HL-60/S4 treated with retinoic acid at 250 ng/mL for 4 days and 3 days (cell line): ENCODE results near the gene LTF.

Source experiments
- in situ Hi-C: fragments of 300-500 bp; cut with MboI; formaldehyde crosslinking; loops from 2 replicates; pipeline ENCODE4 v1.7.0; 2022; ENCODE audit warnings: low sequenced_read_pairs

Gene LTF

DNA sequence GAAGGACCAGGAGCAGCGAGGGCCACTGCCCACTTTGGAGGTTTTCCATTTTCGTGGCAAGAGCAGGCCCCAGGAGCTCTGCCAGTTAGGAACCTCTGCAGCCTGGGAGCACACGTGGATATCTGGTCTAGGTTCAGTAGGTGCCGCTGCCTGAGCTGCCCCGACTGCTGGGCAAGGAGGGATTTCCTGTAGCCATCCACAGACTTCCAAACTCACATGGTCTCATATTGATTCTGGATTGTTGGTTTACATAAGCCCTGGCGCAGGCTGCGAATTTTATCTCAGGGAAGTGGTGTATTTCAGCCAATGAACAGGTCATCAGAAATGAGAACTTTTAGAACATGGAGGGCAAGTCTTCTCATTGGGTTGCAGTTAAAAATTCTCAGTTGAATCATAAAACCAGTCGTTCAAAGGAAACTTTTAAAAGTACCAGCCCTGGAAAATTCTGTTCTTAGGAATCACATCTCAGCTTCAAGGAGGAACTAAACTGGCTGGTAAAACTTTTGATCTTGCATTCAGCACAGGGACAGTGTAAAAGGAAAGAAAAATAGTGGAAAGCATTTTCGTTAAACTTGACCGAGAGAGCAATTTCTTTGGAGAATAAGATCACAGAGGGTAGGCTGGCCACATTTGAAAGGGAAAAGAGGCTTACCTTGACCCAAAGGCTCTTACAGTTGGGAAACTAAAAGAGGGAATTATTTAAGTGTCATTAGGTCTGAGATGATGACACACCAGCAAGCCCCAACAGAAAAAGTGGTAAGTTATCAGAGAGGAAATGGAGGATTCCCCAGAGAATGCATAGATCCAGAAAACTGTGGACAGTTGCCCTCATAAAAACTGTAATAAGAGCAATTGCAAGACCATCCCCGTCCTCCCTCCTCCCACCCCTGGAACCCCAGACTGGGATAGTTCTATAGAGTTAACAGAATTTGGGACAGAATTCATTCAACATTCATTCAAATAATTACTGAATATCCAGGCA is 26.7 kb upstream of the LTF start:
- in situ Hi-C loops: no loop called here

DNA sequence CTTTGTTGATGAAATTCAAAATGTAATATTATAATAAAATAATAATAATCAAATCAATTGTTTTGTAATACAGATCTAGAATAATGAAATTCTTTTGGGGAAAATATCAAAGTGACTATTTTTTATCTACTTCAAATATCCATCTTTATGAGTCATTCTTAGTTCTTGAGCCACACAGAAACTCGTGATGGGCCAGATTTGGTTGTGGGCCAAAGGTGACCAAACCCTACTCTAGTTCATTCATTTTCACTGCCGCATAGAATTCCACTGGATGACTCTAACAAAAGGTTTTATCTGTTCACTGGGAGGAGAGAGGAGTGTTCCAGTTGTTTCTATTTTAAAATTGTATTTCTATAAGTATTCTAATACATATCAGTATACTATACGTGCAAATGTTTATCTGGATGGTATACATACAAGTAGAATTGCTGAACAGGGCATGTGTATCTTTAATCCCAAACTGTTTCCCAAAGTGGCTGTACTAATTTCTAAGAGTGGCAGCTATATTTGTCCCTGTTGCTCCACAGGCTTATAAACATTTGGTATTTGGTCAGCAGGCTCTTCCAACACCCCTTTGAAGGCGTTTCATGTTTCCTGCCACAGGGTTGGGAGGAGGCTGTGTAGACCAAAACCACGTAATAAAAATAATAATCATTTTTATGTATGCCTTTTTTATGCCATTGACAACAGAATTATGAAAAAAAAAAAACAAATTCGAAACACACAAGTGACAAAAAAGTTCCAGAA is 25.8 kb upstream of the LTF start:
- in situ Hi-C loops: no loop called here

GRCh38 chr3:46489875-46490274 is 25.2 kb upstream of the LTF start:
- in situ Hi-C loops: no loop called here

DNA sequence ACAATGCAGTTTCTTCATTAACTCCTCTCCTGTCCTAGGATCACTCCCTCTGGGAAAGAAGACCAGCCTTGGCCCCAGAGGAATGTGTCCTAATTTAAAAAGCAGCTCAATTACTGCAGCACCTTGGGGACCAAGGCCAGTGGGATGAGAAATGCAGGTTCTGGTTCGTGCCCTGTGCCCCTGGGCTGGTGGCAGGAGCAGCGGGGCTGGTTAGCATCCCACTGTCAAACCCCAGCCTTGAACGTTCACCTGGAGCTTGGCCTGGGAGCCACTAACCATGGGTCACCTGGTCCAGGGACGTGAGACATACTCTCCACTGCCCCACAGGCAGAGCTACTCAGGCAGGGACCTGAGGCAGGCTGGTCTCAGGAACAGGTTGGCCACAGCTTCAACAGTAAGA is 24.7 kb upstream of the LTF start:
- in situ Hi-C loops: no loop called here

- in situ Hi-C loops: no loop called here
Observed at GRCh38 chr3:46488735-46489361, 24.1 kb upstream of the LTF start.

DNA sequence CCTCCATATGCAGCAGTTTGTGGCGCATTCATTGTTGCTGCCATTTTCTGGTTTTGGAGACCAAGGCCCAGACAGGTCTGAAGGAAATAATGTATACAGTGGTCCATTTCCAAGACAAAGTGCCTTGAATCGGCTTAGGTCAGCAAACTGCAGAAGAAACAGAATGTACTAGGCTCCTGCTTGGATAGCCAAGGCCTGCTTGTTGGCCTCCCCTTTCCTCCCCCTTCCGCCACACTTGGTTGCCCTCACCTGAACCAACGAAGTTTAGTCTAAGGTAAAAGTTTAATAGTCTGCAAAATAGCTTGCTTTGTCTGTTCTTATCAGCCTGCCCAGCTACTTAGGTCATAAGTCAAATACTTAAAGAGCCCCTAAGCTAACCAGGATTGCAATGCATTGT is 21.1 kb upstream of the LTF start:
- in situ Hi-C loops: no loop called here

- in situ Hi-C loops: no loop called here
Observed at GRCh38 chr3:46484911-46485778, 20.4 kb upstream of the LTF start.

- in situ Hi-C loops: no loop called here
Observed at GRCh38 chr3:46484388-46484787, 19.7 kb upstream of the LTF start.

DNA sequence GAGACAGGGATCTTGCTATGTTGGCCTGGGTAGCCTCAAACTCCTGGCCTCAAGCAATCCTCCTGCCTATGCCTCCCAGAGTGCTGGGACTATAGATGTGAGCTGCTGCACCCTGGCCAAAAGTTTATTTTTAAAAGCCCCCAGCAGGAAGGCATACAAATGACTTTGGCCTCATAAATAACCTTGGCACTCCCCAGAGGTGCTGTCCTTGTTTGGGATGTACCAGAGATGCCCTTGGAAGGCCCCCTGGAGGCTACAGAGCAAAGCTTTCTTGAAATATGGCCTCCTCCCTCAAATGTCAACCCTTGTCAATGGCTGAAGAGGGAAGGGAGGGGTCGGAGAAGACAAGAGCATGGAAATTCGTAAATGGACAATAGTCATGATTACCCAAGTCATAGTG is 19.1 kb upstream of the LTF start:
- in situ Hi-C loops: no loop called here

- in situ Hi-C loops: no loop called here
Observed at GRCh38 chr3:46482632-46483350, 18.1 kb upstream of the LTF start.

DNA sequence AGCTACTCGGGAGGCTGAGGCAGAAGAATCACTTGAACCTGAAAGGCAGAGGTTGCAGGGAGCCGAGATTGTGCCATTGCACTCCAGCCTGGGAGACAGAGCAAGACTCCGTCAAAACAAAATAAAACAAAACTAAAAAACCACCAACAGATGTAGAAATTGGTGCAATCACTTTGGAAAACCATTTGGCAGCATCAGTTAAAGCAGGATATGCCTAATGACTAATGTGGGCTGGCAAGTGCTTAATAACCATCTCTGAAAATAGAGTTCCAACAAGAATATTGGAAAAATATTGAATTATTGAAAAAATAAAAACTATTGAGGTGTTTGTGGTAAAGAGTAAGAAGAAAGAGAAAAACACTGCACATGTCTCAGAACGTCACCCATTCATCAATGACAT is 16.9 kb upstream of the LTF start:
- in situ Hi-C loops: no loop called here

DNA sequence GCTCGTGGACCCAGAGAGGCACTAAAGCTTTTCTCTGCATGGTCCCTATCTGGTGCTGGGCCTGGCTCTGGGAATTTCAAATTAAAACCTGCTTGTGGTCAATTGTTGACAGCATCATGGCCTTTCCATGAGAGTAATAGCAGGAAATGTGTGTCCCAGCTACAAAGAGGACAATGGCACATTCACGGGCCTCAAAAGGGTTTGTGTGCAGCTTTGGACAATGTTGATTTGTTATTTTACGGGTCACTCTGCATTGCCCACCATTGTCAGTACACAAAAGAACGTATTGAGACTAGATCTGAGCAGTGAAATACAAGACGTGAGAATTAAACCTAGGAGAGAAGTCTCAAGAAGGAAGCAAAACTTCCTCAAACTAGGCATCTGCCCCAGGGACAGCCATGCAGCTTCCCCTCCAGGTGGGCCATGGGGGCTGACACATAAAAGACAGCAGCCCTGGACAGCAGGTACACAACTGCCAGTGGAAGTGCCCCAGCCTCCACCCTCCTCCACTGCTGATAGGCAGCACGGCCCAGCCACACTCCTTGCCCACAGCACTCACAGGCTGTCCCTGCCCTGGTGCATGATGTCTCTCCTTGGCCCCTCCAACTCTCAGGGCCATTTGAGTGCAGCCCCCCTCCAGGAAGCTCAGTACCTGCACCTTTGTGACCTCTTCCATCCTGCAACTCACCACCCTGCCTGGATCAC is 15.9 kb upstream of the LTF start:
- in situ Hi-C loops: no loop called here

DNA sequence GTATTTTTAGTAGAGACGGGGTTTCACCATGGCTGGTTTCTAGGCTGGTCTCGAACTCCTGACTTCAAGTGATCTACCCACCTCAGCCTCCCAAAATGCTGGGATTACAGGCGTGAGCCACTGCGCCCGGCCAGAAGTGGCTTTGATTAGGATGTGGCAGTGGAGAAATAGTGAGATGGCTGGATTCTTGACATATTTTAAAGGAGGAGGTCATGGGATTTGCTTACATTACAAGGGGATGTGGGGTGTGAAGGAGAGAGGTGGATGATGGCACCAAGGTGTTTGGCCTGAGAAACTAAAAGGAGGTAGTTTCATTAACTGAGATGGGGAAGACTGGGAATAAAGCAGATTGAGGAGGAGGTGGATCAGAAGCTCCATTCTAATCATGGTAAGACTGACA is 15.0 kb upstream of the LTF start:
- in situ Hi-C loops: no loop called here

GRCh38 chr3:46479021-46479420 is 14.3 kb upstream of the LTF start:
- in situ Hi-C loops: no loop called here

GRCh38 chr3:46478341-46478740 is 13.6 kb upstream of the LTF start:
- in situ Hi-C loops: no loop called here

GRCh38 chr3:46477756-46478155 is 13.1 kb upstream of the LTF start:
- in situ Hi-C loops: no loop called here

DNA sequence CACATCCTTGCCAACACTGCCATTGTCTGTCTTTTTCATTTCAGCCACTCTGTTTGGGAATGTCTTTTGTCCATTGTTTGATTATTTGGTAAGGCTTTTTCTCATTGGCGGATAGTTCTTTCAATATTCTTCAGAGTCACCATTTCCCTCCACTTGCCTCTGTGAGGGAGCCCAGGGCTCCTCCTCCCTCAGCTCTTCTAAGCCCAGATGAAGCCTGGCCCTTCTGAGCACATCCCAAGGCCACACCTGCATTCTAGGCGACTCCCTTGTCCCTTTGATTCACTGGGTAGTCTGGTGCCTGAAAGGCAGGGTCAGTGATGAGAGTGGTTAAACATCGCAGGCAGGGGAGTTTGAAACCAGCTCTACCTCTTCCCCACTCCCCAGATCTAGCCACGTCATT is 12.4 kb upstream of the LTF start:
- in situ Hi-C loops: no loop called here

DNA sequence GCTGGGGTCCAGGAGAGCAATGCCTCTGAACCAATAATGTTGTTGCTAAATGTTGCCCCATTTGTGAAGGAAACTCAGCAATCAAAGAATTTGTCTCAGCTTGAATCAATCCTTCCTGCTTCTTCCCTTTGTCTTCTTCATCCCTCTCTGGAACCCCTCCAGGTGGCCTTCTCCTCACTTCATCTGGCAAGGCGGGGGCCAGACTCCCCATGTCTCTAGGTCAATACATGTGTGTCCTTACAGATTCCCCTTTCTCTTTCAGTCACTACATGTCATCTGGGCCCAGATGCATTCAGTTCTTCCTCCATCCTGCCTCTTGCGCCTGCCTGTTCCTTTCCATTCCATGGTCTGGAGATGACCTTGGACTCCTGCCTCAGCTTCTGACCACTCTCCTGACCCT is 8.0 kb upstream of the LTF start:
- in situ Hi-C loops: no loop called here

DNA sequence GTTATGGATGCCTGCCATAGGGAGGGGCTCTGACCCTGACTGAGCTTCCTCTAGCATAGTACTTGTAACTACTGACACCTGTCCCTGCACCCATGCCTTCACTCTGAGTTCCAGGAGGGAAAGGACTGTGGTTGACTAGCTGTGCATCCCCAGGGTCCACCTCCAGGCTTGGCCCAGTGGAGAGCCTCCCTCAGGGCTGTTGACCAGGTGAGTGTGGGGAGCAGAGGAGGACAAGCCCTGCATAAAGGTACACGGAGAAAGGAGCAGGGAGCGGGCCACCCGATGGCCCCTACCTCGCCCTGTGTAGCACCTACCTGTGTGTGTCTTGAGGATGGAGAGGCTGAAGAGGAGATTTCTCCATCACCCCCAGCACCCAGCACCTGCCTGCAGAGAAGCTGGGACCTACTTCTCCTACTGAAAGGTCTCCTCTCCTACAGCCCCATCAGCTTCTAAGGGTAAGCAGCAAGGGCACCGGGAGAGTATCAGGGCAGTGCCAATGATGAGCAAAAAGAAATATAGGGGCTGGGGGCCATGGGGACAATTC is 6.7 kb upstream of the LTF start:
- in situ Hi-C loops: no loop called here
